K562 (cell line): ENCODE data around the gene VEGFA. TPM values are rescaled to one million over a fixed set of nuclear protein-coding genes. Genes with fewer than 3 reads are reported as not detected.
A peak's percentile ranks its signal among the peaks of the same experiment; 100 is the strongest.

ENCODE experiments used
- CREB5 ChIP-seq: fragments of 250-450 bp; sonication (Bioruptor Pico); IDR thresholded peaks from 2 replicates; pipeline ENCODE4 v1.5.0; 2020; ENCODE audit warnings: mild to moderate bottlenecking
- EWSR1 ChIP-seq: fragments of 450-650 bp; IDR thresholded peaks from 2 replicates; pipeline ENCODE4 v1.6.1; 2018; ENCODE audit warnings: borderline replicate concordance, mild to moderate bottlenecking, low read depth, moderate library complexity; ENCODE audit not compliant: partially characterized antibody
- MAX ChIP-seq: sonication (generic); formaldehyde crosslinking; IDR thresholded peaks from 2 replicates; pipeline ENCODE4 v1.9.0; 2022; ENCODE audit warnings: mild to moderate bottlenecking, missing genetic modification reagents
- MCM3 ChIP-seq: fragments of 450-650 bp; IDR thresholded peaks from 2 replicates; pipeline ENCODE4 v1.6.1; 2016
- RFX5 ChIP-seq: IDR thresholded peaks from 2 replicates; pipeline ENCODE4 v1.6.1; 2011; ENCODE audit warnings: low read depth, mild to moderate bottlenecking, improper control_type of control experiment, low read length
- VEZF1 ChIP-seq: fragments of 200-800 bp; sonication (Bioruptor generic); IDR thresholded peaks from 2 replicates; pipeline ENCODE4 v1.6.1; 2017; ENCODE audit warnings: missing genetic modification characterization, missing compliant biosample characterization
- ZNF589 ChIP-seq: fragments of 200-800 bp; sonication (Bioruptor generic); IDR thresholded peaks from 2 replicates; pipeline ENCODE4 v1.6.1; 2016; ENCODE audit warnings: low read depth, missing genetic modification characterization, missing compliant biosample characterization
- polyA plus RNA-seq, 8 experiments: library from polyadenylated mRNA; depleted of rRNA in 4 of 8; stranded (reverse) in 5 of 8; unstranded in 3 of 8; fragments of >200 nt; fragmentation: Nextera tagmentation in 2 of 8; fragmentation: Illumina TruSeq in 1 of 8; extraction: Ambion mirVana in 2 of 8; extraction: Trizol in 1 of 8; gene quantifications; 2 replicates each; pipeline versions ENCODE4 v1.2.1 to v1.2.3, GENCODE V29; 2011 to 2014; ENCODE audit warnings: inconsistent platforms in 1 of 8, missing spikeins in 1 of 8
- total RNA-seq, 7 experiments: library from RNA; depleted of rRNA in 6 of 7; stranded (reverse); fragments of >200 nt in 6 of 7; fragmentation: Illumina TruSeq in 2 of 7; extraction: Trizol in 2 of 7; gene quantifications; 2 replicates each; pipeline versions ENCODE4 v1.2.1 to v1.2.3, GENCODE V29; 2011 to 2021; ENCODE audit warnings: low replicate concordance in 1 of 7

Gene VEGFA
- total and polyA plus RNA-seq, 9 of the 15 experiments (the other 6 are each of a cell fraction or from before 2014, with no cell fraction given): 14.0 to 271 (median 124) TPM

- TF ChIP-seq CREB5 (CRISPR knock-in tag) (peak; percentile 12; the same call in 1 of the 2 replicates), EWSR1 (no peak), MAX (CRISPR knock-in tag) (peak; percentile 28; the same call in 1 of the 2 replicates), VEZF1 (peak; percentile 2; the same call in 1 of the 2 replicates), ZNF589 (CRISPR knock-in tag) (0 out of 2 replicates have a peak, but pooled peaks have one; percentile 10), RFX5 (no peak), MCM3 (no peak)
Measured at GRCh38 chr6:43725643-43726580, 44.1 kb upstream of the VEGFA start (continued).
